ENCODE results near the gene HLA-DOB. TPM values are rescaled to one million over a fixed set of nuclear protein-coding genes. Genes with fewer than 3 reads are reported as not detected.
A peak's percentile ranks its signal among the peaks of the same experiment; 100 is the strongest.

Gene HLA-DOB
- total and polyA plus RNA-seq, 4 donors: 0.26 to 2.8 (median 0.62) TPM; not detected in 1

- Histone ChIP-seq H3K27me3 (ENCODE audit: control insufficient read depth in 1 of 2, insufficient read depth in 2 of 2, low read length in 1 of 2) (no peaks in the 10 kb centered on the region), H3K27ac (ENCODE audit: low read depth in 1 of 2, low read length in 2 of 2) (no peak overlapping the region), H3K36me3 (ENCODE audit: control insufficient read depth in 1 of 2, insufficient read depth in 2 of 2, low read length in 1 of 2) (peaks cover 0 to 11% of the 10 kb centered on the region in 2 donors), H3K9me3 (ENCODE audit: control insufficient read depth, low read length) (no peaks in the 10 kb centered on the region), H3K4me1 (ENCODE audit: control insufficient read depth in 1 of 2, insufficient read depth in 2 of 2, low read length in 2 of 2) (no peaks in the 10 kb centered on the region), H3K4me3 (ENCODE audit: low read length in 2 of 2) (no peak overlapping the region)
- intact Hi-C loops (cut with DNase I): no loop called here
- WGBS, 2 donors: 92% methylated on average over 10 of the region's 10 CpGs
- ATAC-seq (ENCODE audit: low FRiP score) (no peak), DNase-seq (no peak)
Measured at GRCh38 chr6:32847004-32847403, 30.2 kb upstream of the HLA-DOB start.

GRCh38 chr6:32845384-32845884, 28.6 kb upstream of the HLA-DOB start:
- ATAC-seq (ENCODE audit: low FRiP score) (no peak), DNase-seq (no peak)
- intact Hi-C loops (cut with DNase I): no loop called here
- Histone ChIP-seq H3K4me1 (ENCODE audit: control insufficient read depth in 1 of 2, insufficient read depth in 2 of 2, low read length in 2 of 2) (no peaks in the 10 kb centered on the region), H3K9me3 (ENCODE audit: control insufficient read depth, low read length) (no peaks in the 10 kb centered on the region), H3K36me3 (ENCODE audit: control insufficient read depth in 1 of 2, insufficient read depth in 2 of 2, low read length in 1 of 2) (peaks cover 0 to 11% of the 10 kb centered on the region in 2 donors), H3K27me3 (ENCODE audit: control insufficient read depth in 1 of 2, insufficient read depth in 2 of 2, low read length in 1 of 2) (no peaks in the 10 kb centered on the region), H3K27ac (ENCODE audit: low read depth in 1 of 2, low read length in 2 of 2) (no peak overlapping the region), H3K4me3 (ENCODE audit: low read length in 2 of 2) (no peak overlapping the region)
- WGBS, 2 donors: 88 to 91% methylated on average over 10 of the region's 10 CpGs

DNA sequence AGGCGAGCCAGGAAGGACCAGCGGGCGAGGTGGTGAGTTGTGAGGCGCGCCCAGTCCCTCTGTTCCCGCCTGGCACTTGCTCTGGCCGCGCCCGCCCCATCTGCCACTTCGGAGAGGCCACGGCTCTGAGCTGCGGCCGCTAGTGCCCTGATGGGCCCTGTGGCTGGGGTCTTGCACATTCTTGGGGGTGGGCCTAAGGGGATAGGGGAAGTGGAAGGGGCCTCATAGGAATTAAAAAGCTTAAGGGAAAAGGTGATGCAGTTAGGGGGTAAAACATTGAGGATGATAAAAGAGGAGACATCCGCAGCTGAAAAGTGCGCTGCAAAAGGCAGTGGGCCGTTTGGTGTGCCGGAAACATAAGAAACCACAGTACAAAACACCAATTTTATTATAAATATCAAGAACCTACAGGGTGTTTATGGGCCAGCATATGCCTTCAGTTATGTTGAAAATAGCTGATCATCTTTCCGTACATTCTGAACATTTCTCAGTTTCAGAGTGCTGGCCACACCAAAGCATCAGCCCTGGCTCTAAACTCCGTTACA, 28.1 kb upstream of the HLA-DOB start:
- H3K4me1 ChIP-seq (ENCODE audit: control insufficient read depth in 1 of 2, insufficient read depth in 2 of 2, low read length in 2 of 2): no peaks in the 10 kb centered on the region
- no peak overlapping the region for H3K27ac ChIP-seq (ENCODE audit: low read depth in 1 of 2, low read length in 2 of 2)
- ATAC-seq (ENCODE audit: low FRiP score) (no peak), DNase-seq (no peak)
- intact Hi-C loops (cut with DNase I): loop anchor here in 1 of 2 donors (5.0 kb wide), 1 partner anchor 127 kb away; no protein-coding TSS in a partner anchor
- H3K4me3 ChIP-seq (ENCODE audit: low read length in 2 of 2): no peak overlapping the region
- 44 to 45% methylated on average over 19 of the region's 19 CpGs for WGBS, 2 donors
- no peaks in the 10 kb centered on the region for H3K27me3 ChIP-seq (ENCODE audit: control insufficient read depth in 1 of 2, insufficient read depth in 2 of 2, low read length in 1 of 2)
- H3K36me3 ChIP-seq (ENCODE audit: control insufficient read depth in 1 of 2, insufficient read depth in 2 of 2, low read length in 1 of 2): peaks cover 0 to 7% of the 10 kb centered on the region in 2 donors
- H3K9me3 ChIP-seq (ENCODE audit: control insufficient read depth, low read length): no peaks in the 10 kb centered on the region

DNA sequence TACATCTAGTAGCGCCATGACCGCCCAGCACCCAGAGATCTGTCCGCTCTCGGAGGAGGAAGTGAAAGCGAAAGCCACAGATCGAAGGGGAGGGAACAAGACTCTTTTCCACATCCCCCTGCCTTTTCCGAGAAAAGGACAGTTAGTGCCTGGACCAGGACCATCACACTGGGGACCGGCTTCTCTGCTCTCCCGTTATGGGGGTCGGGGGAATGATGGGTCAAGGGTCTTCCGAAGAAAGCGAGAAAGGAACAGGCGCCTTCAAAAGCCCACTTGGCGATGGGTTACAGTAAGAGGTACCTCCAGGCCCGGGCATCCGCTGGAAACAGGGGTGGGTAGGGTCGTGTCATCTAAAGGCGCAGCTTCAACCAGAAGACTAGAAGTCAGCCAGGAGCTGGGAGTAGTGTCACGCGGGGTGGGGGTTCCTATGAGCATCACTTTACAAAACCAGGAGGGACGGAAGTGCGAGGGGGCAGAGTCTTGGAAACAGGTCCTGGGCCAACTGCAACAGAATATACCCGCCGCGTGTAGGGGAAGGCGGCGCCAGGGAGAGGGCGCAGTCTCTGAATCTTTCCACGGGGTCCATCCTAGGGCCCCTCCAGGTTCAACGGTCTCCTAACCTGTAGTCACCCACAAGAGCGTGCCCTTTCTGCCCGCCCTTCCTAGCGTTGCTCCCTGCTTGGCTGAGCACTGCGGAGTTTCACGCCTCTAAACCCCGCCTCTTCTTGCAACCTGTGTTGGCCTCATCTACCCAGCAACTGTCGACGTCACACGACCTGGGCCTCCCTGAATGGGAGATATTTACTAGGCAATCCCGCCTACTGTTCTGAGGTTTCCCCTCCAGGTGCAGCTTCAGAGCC, 27.4 kb upstream of the HLA-DOB start, which contains the start of gene PSMB8:
Gene PSMB8 (minus strand): TSS at position 69 of the 860 bp plus-strand sequence. CDS start 51 bp downstream, at position 18.
- no peaks in the 10 kb centered on the region for H3K4me1 ChIP-seq (ENCODE audit: control insufficient read depth in 1 of 2, insufficient read depth in 2 of 2, low read length in 2 of 2)
- H3K27me3 ChIP-seq (ENCODE audit: control insufficient read depth in 1 of 2, insufficient read depth in 2 of 2, low read length in 1 of 2): no peaks in the 10 kb centered on the region
- peak within 1 kb of the TSS in 1 of 2 donors; percentile 69 for H3K27ac ChIP-seq (ENCODE audit: low read depth in 1 of 2, low read length in 2 of 2)
- ATAC-seq (ENCODE audit: low FRiP score): peak; percentile 97
- WGBS, 2 donors: 0 to 1% methylated on average over 36 to 40 of the region's 40 CpGs
- intact Hi-C loops (cut with DNase I): loop anchor here in 1 of 2 donors (5.0 kb wide), 1 partner anchor 128 kb away; no protein-coding TSS in a partner anchor
- H3K36me3 ChIP-seq (ENCODE audit: control insufficient read depth in 1 of 2, insufficient read depth in 2 of 2, low read length in 1 of 2): peaks cover 0 to 5% of the 10 kb centered on the region in 2 donors
- H3K4me3 ChIP-seq (ENCODE audit: low read length in 2 of 2): peak within 1 kb of the TSS; percentile 60 to 62
- H3K9me3 ChIP-seq (ENCODE audit: control insufficient read depth, low read length): no peaks in the 10 kb centered on the region
- peak; percentile 98 for DNase-seq

GRCh38 chr6:32843331-32843978, 26.7 kb upstream of the HLA-DOB start:
- DNase-seq (no peak), ATAC-seq (ENCODE audit: low FRiP score) (no peak)
- H3K27ac ChIP-seq (ENCODE audit: low read depth in 1 of 2, low read length in 2 of 2): peak overlapping the region in 1 of 2 donors; percentile 69
- H3K4me1 ChIP-seq (ENCODE audit: control insufficient read depth in 1 of 2, insufficient read depth in 2 of 2, low read length in 2 of 2): no peaks in the 10 kb centered on the region
- H3K36me3 ChIP-seq (ENCODE audit: control insufficient read depth in 1 of 2, insufficient read depth in 2 of 2, low read length in 1 of 2): peaks cover 0 to 5% of the 10 kb centered on the region in 2 donors
- intact Hi-C loops (cut with DNase I): loop anchor here in 1 of 2 donors (5.0 kb wide), 1 partner anchor 129 kb away; no protein-coding TSS in a partner anchor
- H3K27me3 ChIP-seq (ENCODE audit: control insufficient read depth in 1 of 2, insufficient read depth in 2 of 2, low read length in 1 of 2): no peaks in the 10 kb centered on the region
- H3K4me3 ChIP-seq (ENCODE audit: low read length in 2 of 2): peak overlapping the region; percentile 60 to 62
- H3K9me3 ChIP-seq (ENCODE audit: control insufficient read depth, low read length): no peaks in the 10 kb centered on the region
- WGBS, 2 donors: 9 to 10% methylated on average over 28 of the region's 28 CpGs

GRCh38 chr6:32842690-32843089, 25.9 kb upstream of the HLA-DOB start:
- intact Hi-C loops (cut with DNase I): loop anchor here in 1 of 2 donors (5.0 kb wide), 1 partner anchor 130 kb away; no protein-coding TSS in a partner anchor
- DNase-seq: no peak
- H3K4me1 ChIP-seq (ENCODE audit: control insufficient read depth in 1 of 2, insufficient read depth in 2 of 2, low read length in 2 of 2): no peaks in the 10 kb centered on the region
- H3K27ac ChIP-seq (ENCODE audit: low read depth in 1 of 2, low read length in 2 of 2): no peak overlapping the region
- ATAC-seq (ENCODE audit: low FRiP score): no peak
- H3K27me3 ChIP-seq (ENCODE audit: control insufficient read depth in 1 of 2, insufficient read depth in 2 of 2, low read length in 1 of 2): no peaks in the 10 kb centered on the region
- H3K36me3 ChIP-seq (ENCODE audit: control insufficient read depth in 1 of 2, insufficient read depth in 2 of 2, low read length in 1 of 2): peaks cover 0 to 3% of the 10 kb centered on the region in 2 donors
- 93 to 94% methylated on average over 8 of the region's 8 CpGs for WGBS, 2 donors
- no peak overlapping the region for H3K4me3 ChIP-seq (ENCODE audit: low read length in 2 of 2)
- H3K9me3 ChIP-seq (ENCODE audit: control insufficient read depth, low read length): no peaks in the 10 kb centered on the region

GRCh38 chr6:32842021-32842650, 25.3 kb upstream of the HLA-DOB start:
- 94 to 98% methylated on average over 6 of the region's 6 CpGs for WGBS, 2 donors
- Histone ChIP-seq H3K27me3 (ENCODE audit: control insufficient read depth in 1 of 2, insufficient read depth in 2 of 2, low read length in 1 of 2) (no peaks in the 10 kb centered on the region), H3K27ac (ENCODE audit: low read depth in 1 of 2, low read length in 2 of 2) (no peak overlapping the region), H3K9me3 (ENCODE audit: control insufficient read depth, low read length) (no peaks in the 10 kb centered on the region), H3K4me3 (ENCODE audit: low read length in 2 of 2) (no peak overlapping the region), H3K4me1 (ENCODE audit: control insufficient read depth in 1 of 2, insufficient read depth in 2 of 2, low read length in 2 of 2) (no peaks in the 10 kb centered on the region), H3K36me3 (ENCODE audit: control insufficient read depth in 1 of 2, insufficient read depth in 2 of 2, low read length in 1 of 2) (peaks cover 0 to 2% of the 10 kb centered on the region in 2 donors)
- DNase-seq (no peak), ATAC-seq (ENCODE audit: low FRiP score) (no peak)
- intact Hi-C loops (cut with DNase I): loop anchor here in 1 of 2 donors (5.0 kb wide), 1 partner anchor 130 kb away; no protein-coding TSS in a partner anchor

All from aorta (tissue), 5 donors.